GM12878 (cell line): Measurements from ENCODE around the gene SORBS1. TPM values are rescaled to one million over a fixed set of nuclear protein-coding genes. Genes with fewer than 3 reads are reported as not detected.

Experiments
- ATAC-seq: fragments of 200-7000 bp; cut with Tn5 transposase; 3 replicates; pipeline ENCODE4 v1.9.1; 2020; ENCODE audit warnings: mild to moderate bottlenecking, moderate library complexity
- BruUV-seq: library from RNA; stranded (reverse); fragments of 400-500 nt; replicated peaks from 2 replicates; lab custom pipeline; 2021; lab: Mats Ljungman, UMichigan
- CTCF ChIA-PET: fragments of 300-600 bp; sonication (Branson Sonifier 250); formaldehyde crosslinking; extraction: SDS; loops from one replicate; lab custom pipeline; 2021; ENCODE audit warnings: inconsistent platforms; lab: Yijun Ruan, JAX
- POLR2A ChIA-PET: fragments of 350-600 bp; formaldehyde crosslinking; extraction: SDS; loops from one replicate; lab custom pipeline; 2021; ENCODE audit warnings: inconsistent platforms; lab: Charles Lee
- RAD21 ChIA-PET: fragments of 300-600 bp; sonication (Branson Sonifier 250); formaldehyde crosslinking; loops from one replicate; lab custom pipeline; 2023; ENCODE audit warnings: antibody characterized with exemption; ENCODE audit not compliant: unreplicated experiment; lab: Charles Lee
- SMC1A ChIA-PET: fragments of 300-600 bp; sonication (Branson Sonifier 250); formaldehyde crosslinking; loops from one replicate; lab custom pipeline; 2023; ENCODE audit not compliant: unreplicated experiment, uncharacterized antibody; lab: Charles Lee
- DNase-seq: peaks from one replicate; pipeline ENCODE4 v3.0.0-alpha.2; 2011; ENCODE audit warnings: low read depth, low spot score
- FAIRE-seq: peaks from 3 replicates; lab custom pipeline; 2011; peaks lifted over from hg19 to GRCh38; lab: Jason Lieb, UNC
- H2AFZ ChIP-seq: 2 replicates; pipeline ENCODE4 v1.6.0; 2011; ENCODE audit warnings: low read depth, low read length, control low read depth; ENCODE audit not compliant: control insufficient read depth
- H3K27ac ChIP-seq: 2 replicates; pipeline ENCODE4 v1.5.1; 2011; ENCODE audit warnings: control low read depth; ENCODE audit not compliant: control insufficient read depth, insufficient read depth
- H3K27me3 ChIP-seq, 2 experiments: replicated peaks in 1 of 2; 2 replicates each; pipeline versions ENCODE4 v1.6.0 to v1.6.1; 2011; ENCODE audit warnings: low read length in 1 of 2; ENCODE audit not compliant: control insufficient read depth in 2 of 2, insufficient read depth in 2 of 2
- H3K36me3 ChIP-seq, 2 experiments: 2 replicates each; pipeline ENCODE4 v1.5.1; 2011; ENCODE audit warnings: low read length in 1 of 2; ENCODE audit not compliant: control insufficient read depth in 2 of 2, insufficient read depth in 2 of 2
- H3K4me1 ChIP-seq: 2 replicates; pipeline ENCODE4 v1.6.1; 2011; ENCODE audit warnings: mild to moderate bottlenecking, low read length, moderate library complexity, mixed read lengths; ENCODE audit not compliant: control insufficient read depth, insufficient read depth
- H3K4me2 ChIP-seq: 2 replicates; pipeline ENCODE4 v1.6.0; 2011; ENCODE audit warnings: control low read depth; ENCODE audit not compliant: control insufficient read depth, insufficient read depth
- H3K4me3 ChIP-seq: fragments of 200-600 bp; sonication (generic); 2 replicates; pipeline ENCODE4 v1.5.1; 2016
- H3K79me2 ChIP-seq: 2 replicates; pipeline ENCODE4 v1.6.0; 2011; ENCODE audit warnings: low read length; ENCODE audit not compliant: control insufficient read depth, insufficient read depth
- H3K9ac ChIP-seq: 2 replicates; pipeline ENCODE4 v1.8.0; 2011; ENCODE audit warnings: low read length, control low read depth, mixed read lengths; ENCODE audit not compliant: control insufficient read depth, insufficient read depth
- H3K9me3 ChIP-seq: replicated peaks from 3 replicates; pipeline ENCODE4 v1.5.1; 2011; ENCODE audit warnings: mild to moderate bottlenecking, low read length; ENCODE audit not compliant: control insufficient read depth, insufficient read depth
- H4K20me1 ChIP-seq: 2 replicates; pipeline ENCODE4 v1.6.0; 2011; ENCODE audit not compliant: control insufficient read depth, insufficient read depth
- BRCA1 ChIP-seq: IDR thresholded peaks from 2 replicates; pipeline ENCODE4 v1.6.1; 2011; ENCODE audit warnings: low read depth, low read length, improper control_type of control experiment
- ELK1 ChIP-seq: IDR thresholded peaks from 2 replicates; pipeline ENCODE4 v1.6.1; 2012; ENCODE audit warnings: low read depth, low read length, improper control_type of control experiment
- GABPA ChIP-seq: IDR thresholded peaks from 2 replicates; pipeline ENCODE4 v1.6.1; 2014; ENCODE audit warnings: antibody characterized with exemption, low read depth, mild to moderate bottlenecking, inconsistent platforms
- JUND ChIP-seq: IDR thresholded peaks from 2 replicates; pipeline ENCODE4 v1.6.1; 2012; ENCODE audit warnings: low read depth, mild to moderate bottlenecking, low read length, improper control_type of control experiment, moderate library complexity
- MAX ChIP-seq: IDR thresholded peaks from 2 replicates; pipeline ENCODE4 v1.6.1; 2012; ENCODE audit warnings: low read depth, low read length, improper control_type of control experiment
- MYB ChIP-seq: fragments of 150-350 bp; IDR thresholded peaks from 2 replicates; pipeline ENCODE4 v1.6.1; 2014; ENCODE audit warnings: mild to moderate bottlenecking, low read depth, low read length, borderline replicate concordance
- NRF1 ChIP-seq: conservative IDR thresholded peaks from 2 replicates; pipeline ENCODE4 v1.6.1; 2011; ENCODE audit warnings: mild to moderate bottlenecking, low read depth, low read length, improper control_type of control experiment
- TAF1 ChIP-seq: IDR thresholded peaks from 2 replicates; pipeline ENCODE4 v1.6.1; 2011; ENCODE audit warnings: mild to moderate bottlenecking, low read depth, low read length, borderline replicate concordance
- TCF3 ChIP-seq: IDR thresholded peaks from 2 replicates; pipeline ENCODE4 v1.6.1; 2012; ENCODE audit warnings: low read depth, mild to moderate bottlenecking, low read length, borderline replicate concordance; ENCODE audit not compliant: insufficient read depth
- USF2 ChIP-seq: IDR thresholded peaks from 2 replicates; pipeline ENCODE4 v1.6.1; 2011; ENCODE audit warnings: low read depth, low read length, improper control_type of control experiment, borderline replicate concordance
- WGBS: methylation state at CpG from one replicate; pipeline ENCODE4 v1.1.6; 2016; ENCODE audit warnings: low lambda C conversion rate; ENCODE audit not compliant: insufficient replicate concordance, insufficient coverage; ENCODE audit errors: missing lambda C conversion rate; 5-methylcytosine and 5-hydroxymethylcytosine counted together
- in situ Hi-C: fragments of 300-500 bp; cut with MboI; formaldehyde crosslinking; loops from 9 replicates; pipeline ENCODE4 v1.14.3; 2018; ENCODE audit warnings: mixed read lengths
- intact Hi-C: fragments of 100-400 bp; cut with micrococcal nuclease; formaldehyde crosslinking; loops from one replicate; pipeline ENCODE4 v1.14.2; 2022; ENCODE audit not compliant: unreplicated experiment
- polyA plus RNA-seq, 11 experiments: library from polyadenylated mRNA; depleted of rRNA in 4 of 11; unstranded in 6 of 11; stranded (reverse) in 5 of 11; fragments of >200 nt; fragmentation: Nextera tagmentation in 4 of 11; fragmentation: Illumina TruSeq in 1 of 11; extraction: Ambion mirVana in 4 of 11; extraction: Trizol in 1 of 11; gene quantifications; 1 replicate in 1 of 11; 2 replicates in 10 of 11; pipeline versions ENCODE4 v1.2.1 to v1.2.3, GENCODE V29; 2011 to 2016; ENCODE audit warnings: inconsistent platforms in 2 of 11, missing spikeins in 2 of 11, low read depth in 1 of 11
- total RNA-seq, 4 experiments: library from RNA; depleted of rRNA in 3 of 4; stranded (reverse); fragments of >200 nt in 3 of 4; fragmentation: Illumina TruSeq in 1 of 4; extraction: Trizol in 1 of 4; gene quantifications; 2 replicates each; pipeline versions ENCODE4 v1.2.1 to v1.2.3, GENCODE V29; 2013 to 2021

Gene SORBS1
- total and polyA plus RNA-seq, 10 of the 15 experiments (the other 5 are each of a cell fraction or from before 2014, with no cell fraction given): 0.13 to 0.75 (median 0.39) TPM

DNA sequence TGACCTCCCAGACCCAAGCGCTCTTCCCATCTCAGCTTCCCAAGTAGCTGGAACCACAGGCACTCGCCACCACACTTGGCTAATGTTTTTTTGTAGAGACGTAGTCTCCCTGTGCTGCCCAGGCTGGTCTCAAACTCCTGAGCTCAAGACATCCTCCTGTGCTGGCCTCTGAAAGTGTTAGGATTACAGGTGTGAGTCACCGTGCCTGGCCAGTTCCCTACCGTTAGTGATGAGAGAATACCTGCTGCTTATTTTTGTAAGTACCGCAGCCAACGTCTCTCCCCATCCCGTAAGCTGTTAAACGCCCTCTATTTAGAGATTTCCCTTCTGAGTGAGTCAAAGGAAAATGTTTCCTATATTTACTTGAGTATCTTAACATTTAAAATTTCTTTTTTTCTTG lies 231.9 kb downstream of the SORBS1 start:
- DNase-seq (no peak), ATAC-seq (no peak), FAIRE-seq (no peak)
- 77% methylated on average over 9 of the region's 9 CpGs for WGBS
- no peak overlapping the region for H2AFZ ChIP-seq
- H3K4me1 ChIP-seq: no peaks in the 10 kb centered on the region
- no peaks in the 10 kb centered on the region for H4K20me1 ChIP-seq
- H3K27me3 ChIP-seq: no peaks in the 10 kb centered on the region
- no peak overlapping the region for H3K4me3 ChIP-seq
- ChIA-PET RAD21 (interaction anchor here (1.1 kb wide), 1 partner anchor 13 kb away, joined by 3 read pairs; no protein-coding TSS in a partner anchor), SMC1A (interaction anchor here (0.6 to 2.3 kb wide), 4 partner anchors 14 to 84 kb away, joined by 3 to 6 read pairs (median 4); no protein-coding TSS in a partner anchor), CTCF (interaction anchor here (0.6 to 2.2 kb wide), 7 partner anchors 10 to 86 kb away, joined by 3 to 7 read pairs (median 4); no protein-coding TSS in a partner anchor), POLR2A (interaction anchor here (0.6 kb wide), 1 partner anchor 35 kb away, joined by 4 read pairs; no protein-coding TSS in a partner anchor)
- no peak for TF ChIP-seq USF2
- TF ChIP-seq GABPA: no peak
- TF ChIP-seq TAF1: no peak
- no peak for TF ChIP-seq BRCA1
- TF ChIP-seq JUND: no peak
- no peak for TF ChIP-seq ELK1
- no peak for TF ChIP-seq MYB
- TF ChIP-seq NRF1: no peak
- no peak for TF ChIP-seq TCF3
- TF ChIP-seq MAX: no peak
- in situ Hi-C loops: no loop called here
- H3K79me2 ChIP-seq: no peaks in the 10 kb centered on the region
- H3K36me3 ChIP-seq: no peaks in the 10 kb centered on the region
- H3K27ac ChIP-seq: no peak overlapping the region
- H3K4me2 ChIP-seq: no peak overlapping the region
- no peaks in the 10 kb centered on the region for H3K9me3 ChIP-seq
- intact Hi-C loops: no loop called here
- no peak overlapping the region for H3K9ac ChIP-seq
- BruUV-seq: no TSS peak
